K562 (cell line): ENCODE results near the gene SERPINE3. TPM values are rescaled to one million over a fixed set of nuclear protein-coding genes. Genes with fewer than 3 reads are reported as not detected.

Source experiments
- ATAC-seq: fragments of 200-7000 bp; cut with Tn5 transposase; 3 replicates; pipeline ENCODE4 v1.9.1; 2020; ENCODE audit warnings: moderate library complexity
- BruUV-seq: library from RNA; stranded (reverse); fragments of 400-500 nt; replicated peaks from 2 replicates; lab custom pipeline; 2021; lab: Mats Ljungman, UMichigan
- CTCF ChIA-PET: fragments of 300-600 bp; formaldehyde crosslinking; extraction: SDS; loops from one replicate; lab custom pipeline; 2021; ENCODE audit warnings: low intra/inter-chr PET ratio; lab: Yijun Ruan, JAX
- POLR2A ChIA-PET: fragments of 300-600, 350-650 bp; sonication (Branson Sonifier 250); formaldehyde crosslinking; extraction: SDS; loops from one replicate; lab custom pipeline; 2021; ENCODE audit warnings: antibody characterized with exemption, inconsistent platforms; lab: Yijun Ruan, JAX
- DNase-seq, 4 experiments: peaks; one replicate each; pipeline versions ENCODE4 v3.0.0 to v3.0.0-alpha.2; 2011 to 2018; ENCODE audit warnings: low spot score in 3 of 4, mixed read lengths in 3 of 4; ENCODE audit errors: extremely low read depth in 1 of 4
- FAIRE-seq: peaks from 2 replicates; lab custom pipeline; 2011; peaks lifted over from hg19 to GRCh38; lab: Jason Lieb, UNC
- H2AFZ ChIP-seq: 2 replicates; pipeline ENCODE4 v1.6.0; 2011; ENCODE audit warnings: low read depth, low read length, control low read depth, inconsistent platforms
- H3K27ac ChIP-seq: fragments of 200-600 bp; 3 replicates; pipeline ENCODE4 v1.8.0; 2011; ENCODE audit warnings: low read depth, mild to moderate bottlenecking, control low read depth, inconsistent platforms, low read length, moderate library complexity, mixed read lengths; ENCODE audit errors: extremely low read depth
- H3K27me3 ChIP-seq, 2 experiments: fragments of 300-600 bp in 1 of 2; 2 replicates in 1 of 2; 3 replicates in 1 of 2; pipeline versions ENCODE4 v1.6.0 to v1.8.0; 2011; ENCODE audit warnings: inconsistent platforms in 2 of 2, low read length in 2 of 2, mild to moderate bottlenecking in 1 of 2, mixed read lengths in 1 of 2, moderate library complexity in 1 of 2; ENCODE audit not compliant: control insufficient read depth in 2 of 2, insufficient read depth in 2 of 2
- H3K36me3 ChIP-seq: fragments of 300-600 bp; 3 replicates; pipeline ENCODE4 v1.8.0; 2011; ENCODE audit warnings: mild to moderate bottlenecking, low read length, inconsistent platforms; ENCODE audit not compliant: control insufficient read depth, insufficient read depth
- H3K4me1 ChIP-seq, 2 experiments: fragments of 200-600 bp in 1 of 2; replicated peaks in 1 of 2; 2 replicates in 1 of 2; 3 replicates in 1 of 2; pipeline versions ENCODE4 v1.5.1 to v1.8.0; 2011; ENCODE audit warnings: inconsistent platforms in 2 of 2, low read length in 2 of 2, mild to moderate bottlenecking in 1 of 2, mixed read lengths in 1 of 2, moderate library complexity in 1 of 2; ENCODE audit not compliant: control insufficient read depth in 2 of 2, insufficient read depth in 2 of 2
- H3K4me2 ChIP-seq: 2 replicates; pipeline ENCODE4 v1.6.1; 2011; ENCODE audit warnings: low read length, control low read depth, inconsistent platforms, mixed read lengths; ENCODE audit not compliant: insufficient read depth
- H3K4me3 ChIP-seq: fragments of 200-600 bp; sonication (generic), shearing (Covaris generic); 2 replicates; pipeline ENCODE4 v1.5.1; 2016; ENCODE audit warnings: control low read depth, inconsistent platforms
- H3K79me2 ChIP-seq: fragments of 200-600 bp; 3 replicates; pipeline ENCODE4 v1.8.0; 2011; ENCODE audit warnings: low read length, inconsistent platforms; ENCODE audit not compliant: control insufficient read depth, insufficient read depth
- H3K9ac ChIP-seq, 2 experiments: 2 replicates each; pipeline versions ENCODE4 v1.6.0 to v1.6.1; 2011; ENCODE audit warnings: low read depth in 2 of 2, low read length in 2 of 2, control low read depth in 1 of 2, inconsistent platforms in 1 of 2, mild to moderate bottlenecking in 1 of 2, mixed read lengths in 1 of 2; ENCODE audit not compliant: insufficient read depth in 1 of 2
- H3K9me1 ChIP-seq: one replicate; pipeline ENCODE4 v1.6.0; 2011; ENCODE audit warnings: inconsistent platforms, mild to moderate bottlenecking, low read length, moderate library complexity; ENCODE audit not compliant: control insufficient read depth, insufficient read depth
- H3K9me3 ChIP-seq: replicated peaks from 2 replicates; pipeline ENCODE4 v1.5.1; 2011; ENCODE audit warnings: low read depth, low read length, inconsistent platforms; ENCODE audit not compliant: control insufficient read depth, insufficient read depth
- H4K20me1 ChIP-seq: replicated peaks from 2 replicates; pipeline ENCODE4 v1.6.1; 2011; ENCODE audit warnings: low read length, inconsistent platforms, mixed read lengths; ENCODE audit not compliant: control insufficient read depth, insufficient read depth
- CEBPZ ChIP-seq: fragments of 150-350 bp; IDR thresholded peaks from 2 replicates; pipeline ENCODE4 v1.6.1; 2014; ENCODE audit warnings: low read depth, mild to moderate bottlenecking, low read length, borderline replicate concordance
- DACH1 ChIP-seq: fragments of 450-650 bp; IDR thresholded peaks from 2 replicates; pipeline ENCODE4 v1.6.1; 2018; ENCODE audit not compliant: partially characterized antibody
- ELF1 ChIP-seq: fragments of 200-800 bp; sonication (Bioruptor generic); IDR thresholded peaks from 2 replicates; pipeline ENCODE4 v1.6.1; 2016; ENCODE audit warnings: missing genetic modification characterization, missing compliant biosample characterization
- MEF2D ChIP-seq: conservative IDR thresholded peaks from 2 replicates; pipeline ENCODE4 v1.6.1; 2016; ENCODE audit warnings: low read depth, missing genetic modification characterization, missing compliant biosample characterization
- NEUROD1 ChIP-seq: fragments of 150-350 bp; IDR thresholded peaks from 2 replicates; pipeline ENCODE4 v1.6.1; 2014; ENCODE audit warnings: borderline replicate concordance, low read length, low read depth; ENCODE audit not compliant: partially characterized antibody
- ZNF165 ChIP-seq: fragments of 250-450 bp; sonication (Bioruptor Pico); IDR thresholded peaks from 2 replicates; pipeline ENCODE4 v1.4.0; 2020; ENCODE audit warnings: borderline replicate concordance
- WGBS: fragments of 100-300 bp; shearing (Covaris generic); methylation state at CpG from one replicate; pipeline ENCODE4 v1.1.6; 2016; ENCODE audit warnings: low coverage, mixed read lengths; ENCODE audit not compliant: insufficient coverage; ENCODE audit errors: missing lambda C conversion rate; 5-methylcytosine and 5-hydroxymethylcytosine counted together
- in situ Hi-C: fragments of 300-500 bp; cut with MboI; formaldehyde crosslinking; loops from 4 replicates; pipeline ENCODE4 v1.15.0; 2018; ENCODE audit warnings: inconsistent platforms, mixed read lengths
- intact Hi-C: fragments of 100-400 bp; cut with micrococcal nuclease; formaldehyde crosslinking; loops from 2 replicates; pipeline ENCODE4 v1.14.2; 2022
- polyA plus RNA-seq, 8 experiments: library from polyadenylated mRNA; depleted of rRNA in 4 of 8; stranded (reverse) in 5 of 8; unstranded in 3 of 8; fragments of >200 nt; fragmentation: Nextera tagmentation in 2 of 8; fragmentation: Illumina TruSeq in 1 of 8; extraction: Ambion mirVana in 2 of 8; extraction: Trizol in 1 of 8; gene quantifications; 2 replicates each; pipeline versions ENCODE4 v1.2.1 to v1.2.3, GENCODE V29; 2011 to 2014; ENCODE audit warnings: inconsistent platforms in 1 of 8, missing spikeins in 1 of 8
- total RNA-seq, 7 experiments: library from RNA; depleted of rRNA in 6 of 7; stranded (reverse); fragments of >200 nt in 6 of 7; fragmentation: Illumina TruSeq in 2 of 7; extraction: Trizol in 2 of 7; gene quantifications; 2 replicates each; pipeline versions ENCODE4 v1.2.1 to v1.2.3, GENCODE V29; 2011 to 2021; ENCODE audit warnings: low replicate concordance in 1 of 7

The SERPINE3 gene
- total and polyA plus RNA-seq, 9 of the 15 experiments (the other 6 are each of a cell fraction or from before 2014, with no cell fraction given) = not detected

- no peak overlapping the region for H3K27ac ChIP-seq
Observed at GRCh38 chr13:51326777-51327176, 12.7 kb upstream of the SERPINE3 start.

More at GRCh38 chr13:51326777-51327176, 12.7 kb upstream of the SERPINE3 start:
- DNase-seq (no peak), FAIRE-seq (no peak), ATAC-seq (no peak)
- no peaks in the 10 kb centered on the region for H3K79me2 ChIP-seq
- no peak overlapping the region for H3K9ac ChIP-seq
- intact Hi-C loops (no loop called here), in situ Hi-C loops (no loop called here)
- no peaks in the 10 kb centered on the region for H3K9me1 ChIP-seq
- no peaks in the 10 kb centered on the region for H4K20me1 ChIP-seq
- no TSS peak for BruUV-seq
- no peaks in the 10 kb centered on the region for H3K9me3 ChIP-seq
- 4% methylated on average over 2 of the region's 2 CpGs for WGBS
- no peak overlapping the region for H3K4me2 ChIP-seq
- no peaks in the 10 kb centered on the region; a peak in 2 of 5 replicates for H3K27me3 ChIP-seq
- H3K4me3 ChIP-seq = no peak overlapping the region
- POLR2A ChIA-PET = interaction anchor here (0.6 kb wide), 1 partner anchor 125 kb away, joined by 3 read pairs; no protein-coding TSS in a partner anchor
- no peak overlapping the region for H2AFZ ChIP-seq
- H3K36me3 ChIP-seq = no peaks in the 10 kb centered on the region
- TF ChIP-seq NEUROD1 = no peak
- TF ChIP-seq DACH1 = no peak
- no peak for TF ChIP-seq ELF1 (tag)
- TF ChIP-seq MEF2D = no peak
- TF ChIP-seq ZNF165 (CRISPR knock-in tag) = no peak
- TF ChIP-seq CEBPZ = no peak
- H3K4me1 ChIP-seq = no peaks in the 10 kb centered on the region; a peak in 2 of 5 replicates
- CTCF ChIA-PET = no interaction called here
